Measurements from ENCODE around the gene SCN1B.
A peak's percentile ranks its signal among the peaks of the same experiment; 100 is the strongest.

The SCN1B gene

GRCh38 chr19:34999498-35000337 lies 30.6 kb upstream of the SCN1B start, which contains the start of gene GRAMD1A:
GRAMD1A (plus strand) TSS chr19:35000323; CDS start chr19:35000479, 156 bp downstream.
- Histone ChIP-seq H3K14ac (ENCODE audit: low read length in 2 of 2) (peak within 1 kb of the TSS; percentile 96 to 98), H3K4me1 (ENCODE audit: control insufficient read depth, insufficient read depth, low read depth, low read length) (peaks cover 26% of the 10 kb centered on the region), H3K36me3 (ENCODE audit: control insufficient read depth in 1 of 2, insufficient read depth in 2 of 2, low read depth in 1 of 2, low read length in 2 of 2) (peaks cover 6 to 14% of the 10 kb centered on the region in 2 experiments), H2BK15ac (ENCODE audit: low read depth, poor library complexity, severe bottlenecking) (peak within 1 kb of the TSS; percentile 100), H2BK120ac (ENCODE audit: low read depth, low read length) (peak within 1 kb of the TSS; percentile 90), H2BK12ac (ENCODE audit: low read length in 2 of 2) (peak within 1 kb of the TSS in 1 of 2 experiments; percentile 25), H2AFZ (ENCODE audit: low read depth, low read length) (peak within 1 kb of the TSS; percentile 72), H3K4me3 (ENCODE audit: insufficient read depth in 1 of 2, low read depth in 1 of 2, low read length in 2 of 2) (peak within 1 kb of the TSS; percentile 81 to 89), H3K27me3 (ENCODE audit: control insufficient read depth in 1 of 2, insufficient read depth in 1 of 2, low read length in 2 of 2) (no peaks in the 10 kb centered on the region), H3K9me3 (ENCODE audit: control insufficient read depth, low read length) (no peaks in the 10 kb centered on the region), H3K23ac (ENCODE audit: low read length in 2 of 2) (peak within 1 kb of the TSS in 1 of 2 experiments; percentile 68), H3K9ac (ENCODE audit: low read length) (peak within 1 kb of the TSS; percentile 98), H4K91ac (ENCODE audit: low read length) (peak within 1 kb of the TSS; percentile 91), H3K4me2 (ENCODE audit: low read length, poor library complexity, severe bottlenecking) (peak within 1 kb of the TSS; percentile 93), H2AK5ac (ENCODE audit: low read length, severe bottlenecking) (peak within 1 kb of the TSS; percentile 7), H4K8ac (ENCODE audit: low read length) (peak within 1 kb of the TSS; percentile 74), H3K27ac (ENCODE audit: low read length, poor library complexity, severe bottlenecking) (peak within 1 kb of the TSS; percentile 96), H3K4ac (ENCODE audit: low read depth in 1 of 2, low read length in 2 of 2) (peak within 1 kb of the TSS; percentile 89 to 90), H3K18ac (ENCODE audit: low read depth in 1 of 2, low read length in 2 of 2) (peak within 1 kb of the TSS; percentile 95 to 97), H2BK5ac (ENCODE audit: low read depth, low read length, poor library complexity, severe bottlenecking) (peak within 1 kb of the TSS; percentile 86), H3K79me1 (replicated peaks; ENCODE audit: low read length, poor library complexity, severe bottlenecking) (peaks cover 2% of the 10 kb centered on the region)
- peak; percentile 90 for DNase-seq
- WGBS: under 1% methylated on average over 23 of the region's 45 CpGs

- 0% methylated on average over 3 of the region's 37 CpGs for WGBS
- peak overlapping the region; percentile 62 for H2AFZ ChIP-seq (ENCODE audit: low read depth, low read length)
- H2AK5ac ChIP-seq (ENCODE audit: low read length, severe bottlenecking): no peak overlapping the region
- peak overlapping the region in 1 of 2 experiments; percentile 57 for H3K23ac ChIP-seq (ENCODE audit: low read length in 2 of 2)
- H3K4ac ChIP-seq (ENCODE audit: low read depth in 1 of 2, low read length in 2 of 2): peak overlapping the region in 1 of 2 experiments; percentile 81
- H4K91ac ChIP-seq (ENCODE audit: low read length): peak overlapping the region; percentile 82
- H3K9ac ChIP-seq (ENCODE audit: low read length): no peak overlapping the region
- H2BK15ac ChIP-seq (ENCODE audit: low read depth, poor library complexity, severe bottlenecking): peak overlapping the region; percentile 95
- peak overlapping the region; percentile 71 for H4K8ac ChIP-seq (ENCODE audit: low read length)
- peak overlapping the region; percentile 96 to 98 for H3K14ac ChIP-seq (ENCODE audit: low read length in 2 of 2)
- peaks cover 26% of the 10 kb centered on the region for H3K4me1 ChIP-seq (ENCODE audit: control insufficient read depth, insufficient read depth, low read depth, low read length)
- peak overlapping the region; percentile 81 to 95 for H3K18ac ChIP-seq (ENCODE audit: low read depth in 1 of 2, low read length in 2 of 2)
- H3K79me1 ChIP-seq (replicated peaks; ENCODE audit: low read length, poor library complexity, severe bottlenecking): peaks cover 4% of the 10 kb centered on the region
- H2BK5ac ChIP-seq (ENCODE audit: low read depth, low read length, poor library complexity, severe bottlenecking): no peak overlapping the region
- H3K27ac ChIP-seq (ENCODE audit: low read length, poor library complexity, severe bottlenecking): no peak overlapping the region
- H3K27me3 ChIP-seq (ENCODE audit: control insufficient read depth in 1 of 2, insufficient read depth in 1 of 2, low read length in 2 of 2): no peaks in the 10 kb centered on the region
- H2BK12ac ChIP-seq (ENCODE audit: low read length in 2 of 2): no peak overlapping the region
- H3K36me3 ChIP-seq (ENCODE audit: control insufficient read depth in 1 of 2, insufficient read depth in 2 of 2, low read depth in 1 of 2, low read length in 2 of 2): peaks cover 6 to 15% of the 10 kb centered on the region in 2 experiments
- peak overlapping the region in 1 of 2 experiments; percentile 89 for H3K4me3 ChIP-seq (ENCODE audit: insufficient read depth in 1 of 2, low read depth in 1 of 2, low read length in 2 of 2)
- no peak overlapping the region for H3K4me2 ChIP-seq (ENCODE audit: low read length, poor library complexity, severe bottlenecking)
- no peaks in the 10 kb centered on the region for H3K9me3 ChIP-seq (ENCODE audit: control insufficient read depth, low read length)
- H2BK120ac ChIP-seq (ENCODE audit: low read depth, low read length): peak overlapping the region; percentile 83
- DNase-seq: no peak
Observed at GRCh38 chr19:35000338-35000646, 30.0 kb upstream of the SCN1B start.

- peaks cover 9 to 21% of the 10 kb centered on the region in 2 experiments for H3K36me3 ChIP-seq (ENCODE audit: control insufficient read depth in 1 of 2, insufficient read depth in 2 of 2, low read depth in 1 of 2, low read length in 2 of 2)
- no peak overlapping the region for H2BK5ac ChIP-seq (ENCODE audit: low read depth, low read length, poor library complexity, severe bottlenecking)
- H4K8ac ChIP-seq (ENCODE audit: low read length): peak overlapping the region; percentile 74
- peak; percentile 67 for DNase-seq
- H3K9me3 ChIP-seq (ENCODE audit: control insufficient read depth, low read length): no peaks in the 10 kb centered on the region
- H3K23ac ChIP-seq (ENCODE audit: low read length in 2 of 2): peak overlapping the region in 1 of 2 experiments; percentile 68
- H3K18ac ChIP-seq (ENCODE audit: low read depth in 1 of 2, low read length in 2 of 2): peak overlapping the region; percentile 78 to 81
- H2BK120ac ChIP-seq (ENCODE audit: low read depth, low read length): peak overlapping the region; percentile 83
- H3K27ac ChIP-seq (ENCODE audit: low read length, poor library complexity, severe bottlenecking): peak overlapping the region; percentile 55
- peaks cover 8% of the 10 kb centered on the region for H3K79me1 ChIP-seq (replicated peaks; ENCODE audit: low read length, poor library complexity, severe bottlenecking)
- no peaks in the 10 kb centered on the region for H3K27me3 ChIP-seq (ENCODE audit: control insufficient read depth in 1 of 2, insufficient read depth in 1 of 2, low read length in 2 of 2)
- H2BK12ac ChIP-seq (ENCODE audit: low read length in 2 of 2): peak overlapping the region in 1 of 2 experiments; percentile 25
- peak overlapping the region; percentile 61 to 90 for H3K4ac ChIP-seq (ENCODE audit: low read depth in 1 of 2, low read length in 2 of 2)
- peak overlapping the region; percentile 75 for H3K9ac ChIP-seq (ENCODE audit: low read length)
- peak overlapping the region; percentile 79 to 89 for H3K4me3 ChIP-seq (ENCODE audit: insufficient read depth in 1 of 2, low read depth in 1 of 2, low read length in 2 of 2)
- peak overlapping the region; percentile 94 to 96 for H3K14ac ChIP-seq (ENCODE audit: low read length in 2 of 2)
- peak overlapping the region; percentile 60 for H2AFZ ChIP-seq (ENCODE audit: low read depth, low read length)
- peak overlapping the region; percentile 91 for H4K91ac ChIP-seq (ENCODE audit: low read length)
- WGBS: 1% methylated on average over 26 of the region's 46 CpGs
- H2AK5ac ChIP-seq (ENCODE audit: low read length, severe bottlenecking): no peak overlapping the region
- peaks cover 28% of the 10 kb centered on the region for H3K4me1 ChIP-seq (ENCODE audit: control insufficient read depth, insufficient read depth, low read depth, low read length)
- H2BK15ac ChIP-seq (ENCODE audit: low read depth, poor library complexity, severe bottlenecking): peak overlapping the region; percentile 91
- peak overlapping the region; percentile 89 for H3K4me2 ChIP-seq (ENCODE audit: low read length, poor library complexity, severe bottlenecking)
Observed at GRCh38 chr19:35000647-35001501, 29.4 kb upstream of the SCN1B start.

Measured in mesenchymal stem cell (in vitro differentiated cells and primary cell).